Embryonic facial prominence (tissue), 1 donor: Measurements from ENCODE around the gene THOP1.

Source experiments
- DNase-seq: peaks from one replicate; pipeline ENCODE4 v3.0.0-alpha.2; 2016; ENCODE audit errors: extremely low spot score

The THOP1 gene

DNA sequence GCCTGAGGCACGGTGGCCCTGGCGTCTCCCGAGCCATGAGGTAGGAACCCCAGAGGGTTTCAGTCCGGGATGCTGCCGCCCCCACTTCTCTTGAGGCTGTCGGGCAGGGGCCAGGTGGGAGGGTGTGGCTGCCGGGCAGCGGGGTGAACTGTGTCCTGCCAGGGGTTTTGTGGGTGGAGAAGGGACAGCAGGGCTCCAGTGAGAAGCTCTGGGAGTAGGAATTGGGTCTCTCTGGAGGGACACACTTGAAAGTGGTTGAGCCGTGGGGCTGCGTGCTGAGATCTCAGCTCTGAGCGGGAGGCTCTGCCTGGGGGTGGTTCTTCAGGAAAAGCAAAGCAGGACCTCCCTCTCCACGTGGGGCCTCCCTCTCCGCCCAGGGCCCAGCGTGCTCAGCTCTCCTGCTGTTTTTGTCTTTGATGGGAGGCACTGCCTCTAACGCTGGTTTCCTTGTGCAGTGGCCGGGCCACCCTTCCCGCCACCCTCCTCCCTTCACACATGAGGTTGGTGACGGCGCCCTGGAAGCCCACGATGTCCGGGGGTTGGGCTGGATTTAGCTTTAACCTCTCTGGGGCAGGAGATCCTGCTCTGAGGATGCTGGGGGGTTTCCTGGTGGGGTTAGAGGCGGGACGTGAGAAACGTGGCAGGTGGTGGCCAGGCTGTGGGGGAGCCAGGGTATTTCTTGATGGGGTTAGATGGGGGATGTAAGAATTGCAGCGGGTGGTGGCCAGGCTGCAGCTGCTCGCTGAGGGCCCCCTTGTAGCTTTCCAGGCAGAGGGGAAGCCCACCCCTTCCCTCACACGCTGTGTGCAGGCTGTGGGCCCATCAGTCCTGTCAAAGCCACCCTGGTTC is 19.1 kb downstream of the THOP1 start:
- DNase-seq = no peak

DNA sequence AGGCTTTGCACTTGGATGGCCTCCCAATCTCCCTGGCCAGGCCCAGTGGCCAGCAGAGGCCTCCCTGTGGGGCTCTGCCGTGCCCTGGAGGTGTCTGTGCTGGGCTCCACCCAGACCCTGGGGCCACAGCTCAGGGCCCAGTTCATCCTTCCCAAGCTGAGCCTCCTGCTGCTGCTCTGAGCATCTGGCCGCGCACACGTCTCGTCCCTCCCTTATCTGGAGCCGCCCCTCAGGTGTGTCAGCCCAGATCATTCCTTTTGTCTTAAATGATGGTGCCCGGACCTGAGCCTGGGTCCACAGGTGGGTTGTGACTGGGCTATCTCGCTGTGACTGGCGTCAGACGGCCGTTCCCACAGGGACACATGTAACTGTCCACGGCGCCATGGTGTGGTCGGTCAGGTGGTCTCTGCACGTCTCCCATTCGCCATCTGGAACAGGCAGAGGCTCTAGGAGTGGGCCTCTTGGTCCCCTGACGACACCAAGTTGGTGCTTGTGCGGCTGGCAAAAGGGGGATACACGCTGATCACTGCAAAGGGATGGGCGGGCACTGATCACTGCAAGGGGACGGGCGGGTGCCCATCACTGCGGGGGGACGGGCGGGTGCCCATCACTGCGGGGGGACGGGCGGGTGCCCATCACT is 20.1 kb downstream of the THOP1 start:
- DNase-seq = no peak

DNA sequence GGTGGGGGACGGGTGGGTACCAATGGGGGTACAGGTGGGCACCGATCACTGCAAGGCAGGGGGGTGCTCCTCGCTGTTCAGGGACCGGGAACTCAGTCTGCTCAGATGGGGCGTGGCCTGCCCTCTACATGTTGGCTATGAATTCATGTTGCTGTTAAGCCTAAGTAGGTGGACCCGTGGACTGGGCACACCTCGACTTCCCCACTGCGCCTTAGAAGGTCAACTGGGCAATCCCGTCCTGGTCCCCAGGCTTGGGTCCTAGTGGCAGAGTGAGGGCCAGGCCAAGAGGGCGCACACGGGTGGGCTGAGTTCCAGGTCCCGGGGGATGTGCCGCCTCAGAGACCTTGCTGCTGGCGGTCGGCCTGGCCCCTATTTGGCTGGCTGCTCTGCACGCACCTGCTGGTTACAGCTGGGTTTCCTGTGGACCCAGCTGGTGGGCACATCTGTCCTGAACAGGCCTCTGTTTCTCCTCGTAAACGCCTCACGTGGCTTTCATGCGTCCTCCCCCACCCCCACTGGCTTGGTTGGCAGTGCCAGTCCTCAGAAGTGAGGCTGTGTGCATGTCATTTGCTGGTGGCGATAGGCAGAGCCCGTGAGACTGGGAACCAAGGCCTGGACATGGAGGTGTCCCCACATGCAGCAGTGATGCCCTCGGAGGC is 20.8 kb downstream of the THOP1 start:
- DNase-seq = no peak

DNA sequence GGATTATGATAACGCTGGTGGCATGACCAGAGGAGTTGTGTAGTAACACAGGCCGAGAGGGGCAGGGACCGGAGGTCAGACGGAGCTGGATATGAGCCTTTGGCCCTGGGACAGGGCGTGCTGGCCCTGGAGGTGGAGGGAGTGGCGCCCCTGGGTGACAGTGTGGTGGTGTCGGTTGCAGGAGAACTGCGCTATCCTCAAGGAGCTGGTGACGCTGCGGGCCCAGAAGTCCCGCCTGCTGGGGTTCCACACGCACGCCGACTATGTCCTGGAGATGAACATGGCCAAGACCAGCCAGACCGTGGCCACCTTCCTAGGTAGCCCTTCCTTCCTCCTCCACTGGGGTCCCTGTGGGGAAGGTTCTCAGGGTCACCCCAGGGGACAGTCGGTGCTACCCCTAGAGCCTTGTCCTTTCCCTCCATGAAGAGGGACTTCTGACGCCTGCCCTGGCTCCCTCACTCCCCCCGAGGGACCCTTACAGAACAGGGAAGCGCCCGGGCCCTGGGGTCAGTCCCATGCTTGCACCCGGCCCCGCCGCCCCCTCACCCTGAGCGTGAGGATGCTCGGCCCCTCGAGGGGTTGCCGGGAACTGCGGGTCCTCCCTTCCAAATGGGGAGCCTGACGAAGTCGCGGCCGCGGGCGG is 21.6 kb downstream of the THOP1 start:
- no peak for DNase-seq

DNA sequence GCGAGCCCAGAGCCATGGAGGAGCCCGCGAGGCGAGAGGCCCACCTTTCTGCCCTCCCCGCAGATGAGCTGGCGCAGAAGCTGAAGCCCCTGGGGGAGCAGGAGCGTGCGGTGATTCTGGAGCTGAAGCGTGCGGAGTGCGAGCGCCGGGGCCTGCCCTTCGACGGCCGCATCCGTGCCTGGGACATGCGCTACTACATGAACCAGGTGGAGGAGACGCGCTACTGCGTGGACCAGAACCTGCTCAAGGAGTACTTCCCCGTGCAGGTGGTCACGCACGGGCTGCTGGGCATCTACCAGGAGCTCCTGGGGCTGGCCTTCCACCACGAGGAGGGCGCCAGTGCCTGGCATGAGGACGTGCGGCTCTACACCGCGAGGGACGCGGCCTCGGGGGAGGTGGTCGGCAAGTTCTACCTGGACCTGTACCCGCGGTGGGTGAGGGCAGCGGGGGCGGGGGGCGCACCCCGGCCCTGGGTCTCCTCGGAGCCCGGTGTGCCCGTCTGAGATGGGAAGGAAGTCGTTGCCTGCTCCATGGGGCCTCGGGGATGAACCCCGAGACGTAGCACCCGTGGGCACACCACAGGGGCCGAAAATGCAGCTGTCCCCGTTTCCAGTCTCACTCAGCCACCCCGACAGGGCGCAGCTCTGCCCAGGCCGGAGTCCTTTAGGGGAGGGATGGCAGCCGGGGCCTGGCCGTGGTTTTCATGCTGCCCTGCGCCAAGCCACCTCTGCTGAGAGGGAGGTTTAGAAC is 22.3 kb downstream of the THOP1 start:
- DNase-seq = no peak

DNA sequence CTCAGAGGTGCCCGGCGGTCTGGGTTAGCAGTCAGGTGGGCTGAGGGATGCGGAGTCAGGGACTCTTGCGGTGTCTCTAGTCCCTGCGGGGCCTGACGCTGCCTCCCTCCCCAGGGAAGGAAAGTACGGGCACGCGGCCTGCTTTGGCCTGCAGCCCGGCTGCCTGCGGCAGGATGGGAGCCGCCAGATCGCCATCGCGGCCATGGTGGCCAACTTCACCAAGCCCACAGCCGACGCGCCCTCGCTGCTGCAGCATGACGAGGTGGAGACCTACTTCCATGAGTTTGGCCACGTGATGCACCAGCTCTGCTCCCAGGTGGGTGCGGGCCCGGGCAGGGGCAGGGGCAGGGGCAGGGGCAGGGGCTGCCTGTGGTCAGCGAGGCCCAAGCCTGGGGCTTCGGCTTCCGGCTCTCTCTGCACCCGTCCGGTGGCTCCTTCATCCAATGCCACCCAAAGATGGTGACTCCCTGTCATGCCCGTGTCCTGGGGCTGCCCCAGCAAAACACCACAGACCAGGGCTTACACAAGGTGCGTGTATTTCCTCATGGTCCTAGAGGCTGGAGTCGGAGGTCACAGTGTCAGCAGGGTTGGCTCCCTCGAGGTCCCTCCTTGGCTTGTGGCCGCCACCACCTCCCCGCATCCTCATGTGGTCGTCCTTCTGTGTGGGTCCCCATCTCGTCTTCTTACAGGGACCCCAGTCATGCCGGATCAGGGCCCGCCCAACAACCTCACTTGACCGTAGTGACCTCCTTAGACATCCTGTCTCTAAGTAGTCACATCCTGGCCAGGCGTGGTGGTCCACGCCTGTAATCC is 23.0 kb downstream of the THOP1 start:
- DNase-seq = no peak

DNA sequence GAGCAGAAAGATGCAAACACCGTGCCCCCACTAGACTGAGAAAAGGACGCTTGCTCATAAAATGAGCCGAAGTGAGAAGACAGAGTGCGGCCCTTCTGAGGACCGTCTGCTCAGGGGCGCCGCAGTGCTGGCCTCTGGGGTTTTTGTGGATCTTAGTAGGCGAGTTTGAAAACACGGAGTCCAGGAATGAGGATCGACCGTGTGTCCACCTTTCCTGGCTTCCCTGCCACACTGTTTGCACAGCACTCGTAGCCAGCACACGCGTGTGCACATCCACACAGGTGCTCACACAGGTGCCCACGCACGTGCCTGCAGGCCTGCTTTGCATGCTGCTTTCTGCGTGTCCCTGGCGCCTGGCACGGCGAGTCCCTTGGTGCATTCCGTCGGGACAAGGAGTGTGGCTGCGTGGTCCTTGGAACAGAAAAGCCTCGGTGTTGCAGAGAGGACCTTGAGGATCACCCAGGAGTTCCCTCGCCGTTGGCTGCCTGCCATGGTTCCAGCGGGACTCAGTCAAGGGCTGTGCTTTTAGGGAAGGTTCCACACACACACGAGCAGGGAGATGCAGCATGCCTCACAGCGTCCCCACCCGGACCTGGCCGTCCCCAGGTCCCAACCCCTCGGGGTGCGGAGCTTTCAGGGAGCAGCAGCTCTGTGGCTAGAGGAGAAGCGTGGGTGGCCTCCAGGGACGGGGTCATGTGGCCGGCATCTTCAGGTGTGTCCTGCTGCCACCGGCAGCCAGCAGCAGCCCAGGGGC is 24.3 kb downstream of the THOP1 start:
- DNase-seq = no peak

DNA sequence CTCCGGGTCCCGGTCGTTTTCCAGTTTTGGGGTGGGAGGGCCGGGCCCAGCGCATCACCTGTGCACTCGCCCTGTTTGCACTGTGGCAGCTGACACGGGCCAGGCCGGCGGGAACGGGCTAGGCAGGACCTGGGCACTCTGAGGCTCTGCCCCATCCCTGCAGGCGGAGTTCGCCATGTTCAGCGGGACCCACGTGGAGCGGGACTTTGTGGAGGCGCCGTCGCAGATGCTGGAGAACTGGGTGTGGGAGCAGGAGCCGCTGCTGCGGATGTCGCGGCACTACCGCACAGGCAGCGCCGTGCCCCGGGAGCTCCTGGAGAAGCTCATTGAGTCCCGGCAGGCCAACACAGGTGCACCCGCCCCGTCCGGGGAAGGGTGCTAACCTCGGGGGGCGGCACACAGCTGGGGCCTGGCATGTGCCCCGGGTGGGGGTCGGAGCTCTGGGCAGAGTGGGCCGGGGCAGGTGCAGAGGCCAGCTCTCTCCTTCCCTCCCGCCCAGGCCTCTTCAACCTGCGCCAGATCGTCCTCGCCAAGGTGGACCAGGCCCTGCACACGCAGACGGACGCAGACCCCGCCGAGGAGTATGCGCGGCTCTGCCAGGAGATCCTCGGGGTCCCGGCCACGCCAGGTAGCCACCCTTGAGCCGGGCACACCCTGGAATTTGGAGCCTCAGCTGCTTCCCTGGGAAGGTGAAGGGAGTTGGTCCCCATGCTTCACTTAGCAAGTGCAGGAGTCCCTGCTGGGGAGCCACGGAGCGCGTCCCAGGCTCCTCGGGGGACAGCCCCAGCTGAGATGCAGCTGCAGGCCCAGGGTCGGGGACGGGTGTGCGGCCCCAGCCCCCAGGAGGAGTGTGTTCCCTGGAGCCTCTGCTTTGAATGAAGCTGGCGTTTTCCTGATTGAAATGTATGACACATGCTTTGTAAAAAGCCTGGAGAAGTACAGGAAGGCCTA is 25.1 kb downstream of the THOP1 start:
- DNase-seq = no peak

DNA sequence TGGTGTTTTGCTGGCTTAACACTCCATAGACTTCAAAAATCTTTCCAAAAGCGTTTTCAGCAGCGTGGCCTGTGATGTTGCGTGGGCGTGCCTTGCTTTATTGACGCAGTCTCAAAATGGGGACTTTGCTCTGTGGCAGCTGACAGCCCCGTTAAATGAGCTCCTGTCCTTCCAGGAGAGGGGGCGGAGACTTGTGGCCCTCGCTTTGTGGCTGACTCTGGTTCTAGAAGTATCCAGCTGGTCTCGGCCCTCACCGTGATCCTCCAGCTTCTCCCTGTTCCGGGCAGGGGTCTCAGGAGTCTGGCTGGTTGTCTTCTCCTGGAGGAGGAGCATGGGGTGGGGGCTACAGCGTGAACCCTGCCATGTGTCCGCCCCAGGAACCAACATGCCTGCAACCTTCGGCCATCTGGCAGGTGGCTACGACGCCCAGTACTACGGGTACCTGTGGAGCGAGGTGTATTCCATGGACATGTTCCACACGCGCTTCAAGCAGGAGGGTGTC is 26.0 kb downstream of the THOP1 start:
- DNase-seq = no peak

DNA sequence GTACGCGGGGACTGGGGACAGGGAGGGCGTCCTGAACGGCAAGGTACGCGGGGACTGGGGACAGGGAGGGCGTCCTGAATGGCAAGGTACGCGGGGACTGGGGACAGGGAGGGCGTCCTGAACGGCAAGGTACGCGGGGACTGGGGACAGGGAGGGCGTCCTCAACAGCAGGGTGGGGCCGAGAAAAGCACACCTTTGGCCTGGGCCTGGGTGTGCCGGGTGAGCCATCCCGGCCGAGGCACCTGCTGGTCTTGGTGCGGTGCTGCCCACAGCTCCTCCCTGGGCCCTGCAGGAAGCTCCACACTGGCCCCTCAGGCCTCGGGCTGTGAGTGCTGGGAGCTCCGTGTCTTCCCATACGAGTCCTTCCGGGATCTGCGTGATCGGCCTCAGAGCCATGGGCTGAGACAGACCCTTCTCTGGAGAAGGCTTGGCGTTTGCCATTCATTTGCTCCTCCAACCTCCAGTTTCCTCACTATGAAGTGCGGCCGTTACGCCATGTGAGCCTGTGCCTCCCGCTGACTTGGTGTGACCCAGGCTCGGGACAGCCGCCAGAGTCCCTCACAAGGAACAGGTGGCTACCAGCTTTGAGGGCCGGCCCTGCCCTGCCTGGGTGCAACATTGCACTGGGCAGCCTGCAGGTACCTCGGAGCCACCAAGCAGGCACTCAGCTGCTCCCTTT is 26.6 kb downstream of the THOP1 start:
- DNase-seq = no peak

DNA sequence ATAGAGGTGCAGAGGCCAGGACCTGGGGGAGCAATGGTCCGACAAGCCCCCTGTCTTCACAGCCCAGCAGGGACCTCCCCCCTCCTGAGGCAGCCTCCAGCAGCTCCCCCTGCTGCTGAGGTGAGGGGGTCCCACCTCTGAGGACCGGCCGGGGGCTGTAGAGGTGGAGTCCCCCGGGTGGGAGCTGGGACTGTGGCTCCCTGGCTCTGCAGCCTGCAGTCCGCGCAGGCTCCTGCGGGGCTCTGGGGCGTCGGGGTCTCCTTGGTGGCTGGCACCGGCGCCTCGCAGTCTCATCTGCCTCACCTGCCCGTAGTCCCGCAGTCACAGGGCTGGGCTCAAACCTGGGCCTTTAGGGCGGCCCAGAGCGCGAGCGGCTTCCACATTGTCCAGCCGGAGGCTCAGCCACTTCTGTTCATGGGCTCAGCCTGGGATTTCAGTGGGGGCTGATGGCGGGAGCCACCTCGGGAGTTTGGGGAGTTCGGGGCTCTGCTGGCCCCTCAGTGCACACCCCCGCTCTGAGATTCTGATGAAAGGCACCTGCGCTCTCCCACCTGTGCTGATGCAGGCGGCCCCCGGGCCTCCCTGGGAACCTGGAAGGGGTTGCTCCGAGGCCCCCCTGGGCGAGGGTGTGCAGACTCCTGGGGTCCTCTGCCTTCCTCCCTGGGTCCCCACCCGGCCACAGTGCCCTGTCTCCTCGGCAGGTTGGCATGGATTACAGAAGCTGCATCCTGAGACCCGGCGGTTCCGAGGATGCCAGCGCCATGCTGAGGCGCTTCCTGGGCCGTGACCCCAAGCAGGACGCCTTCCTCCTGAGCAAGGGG is 27.3 kb downstream of the THOP1 start:
- DNase-seq = no peak

DNA sequence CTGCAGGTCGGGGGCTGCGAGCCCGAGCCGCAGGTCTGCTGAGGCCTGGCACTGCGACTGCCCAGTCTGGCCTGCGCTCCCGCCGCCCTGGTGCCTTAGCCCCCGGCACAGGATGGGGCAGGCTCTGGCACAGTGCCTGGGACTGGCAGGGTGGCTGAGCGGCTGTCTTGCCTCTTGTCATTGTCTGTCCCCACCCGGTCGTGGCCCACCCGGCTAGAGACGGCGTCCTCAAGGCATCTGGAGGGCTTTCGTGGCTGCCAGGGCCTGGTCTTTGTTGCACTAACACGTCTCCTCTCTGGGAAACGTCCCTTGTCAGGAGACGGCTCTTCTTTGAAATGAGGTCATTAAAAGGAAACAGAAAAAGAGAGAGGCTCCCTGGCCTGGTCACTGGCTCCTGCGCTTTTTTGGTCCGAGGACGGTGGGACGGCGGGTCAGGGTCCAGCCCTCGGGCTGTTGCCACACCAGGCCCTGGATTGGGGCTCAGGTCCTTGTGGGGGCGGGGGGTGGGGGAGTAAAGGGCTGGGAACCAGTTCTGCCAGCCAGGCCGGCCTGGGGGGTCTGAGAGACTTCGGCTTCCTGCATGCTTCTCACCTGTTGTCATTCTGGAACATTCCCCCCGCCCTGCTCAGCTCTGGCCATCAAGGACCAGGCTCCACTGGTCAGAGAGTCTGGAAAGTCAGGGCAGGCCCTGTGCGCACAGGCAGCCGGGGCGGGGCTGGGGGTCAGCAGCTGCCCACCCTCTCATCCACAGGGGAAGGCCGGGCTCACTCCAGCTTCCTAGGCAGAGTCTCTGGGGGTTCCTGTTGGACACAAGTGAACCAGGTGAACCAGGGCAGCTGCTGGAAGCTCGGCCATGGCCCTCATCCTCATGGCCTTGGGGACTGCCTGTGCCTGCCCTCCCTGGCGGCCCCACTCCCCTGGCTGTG is 28.2 kb downstream of the THOP1 start:
- DNase-seq = no peak

DNA sequence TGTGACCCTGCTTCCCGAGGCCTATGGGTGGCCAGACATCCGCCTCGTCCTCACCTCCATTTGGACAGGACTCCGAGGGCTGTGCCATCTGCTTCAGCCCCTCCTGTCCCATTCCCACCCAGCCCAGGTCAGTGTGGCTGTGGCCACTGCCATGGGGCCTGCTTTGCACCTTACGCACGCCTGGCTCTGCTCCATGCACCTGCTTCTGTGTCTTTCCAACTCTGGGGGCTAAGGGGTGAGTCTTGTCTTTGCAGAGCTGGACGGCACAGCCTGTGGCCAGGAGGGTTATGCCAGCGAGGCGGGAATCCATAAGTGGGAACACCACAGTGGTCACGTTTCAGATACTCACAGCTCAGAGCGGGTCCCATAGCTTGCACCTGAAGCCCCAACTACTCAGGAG is 29.1 kb downstream of the THOP1 start:
- DNase-seq = no peak

DNA sequence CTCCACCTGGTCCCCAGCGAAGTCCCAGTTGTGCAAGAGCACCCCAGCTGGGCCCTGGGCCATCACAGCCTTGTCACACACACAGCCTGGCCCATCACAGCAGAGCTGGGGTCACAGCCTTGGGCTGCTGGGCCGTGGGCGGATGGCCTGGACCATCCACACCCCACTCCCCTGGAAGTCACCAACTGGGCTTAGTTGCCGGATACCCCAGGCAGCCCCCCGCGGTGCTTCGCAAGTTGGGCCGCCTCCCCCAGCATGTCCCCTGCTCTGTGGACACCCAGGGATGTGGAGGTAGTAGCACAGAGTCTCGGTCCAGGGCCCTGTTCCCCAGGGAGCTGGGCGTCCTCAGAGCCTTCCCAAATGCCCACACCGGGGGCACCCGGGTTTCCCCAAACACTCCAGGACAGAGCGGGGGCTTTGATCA is 29.9 kb downstream of the THOP1 start:
- no peak for DNase-seq

DNA sequence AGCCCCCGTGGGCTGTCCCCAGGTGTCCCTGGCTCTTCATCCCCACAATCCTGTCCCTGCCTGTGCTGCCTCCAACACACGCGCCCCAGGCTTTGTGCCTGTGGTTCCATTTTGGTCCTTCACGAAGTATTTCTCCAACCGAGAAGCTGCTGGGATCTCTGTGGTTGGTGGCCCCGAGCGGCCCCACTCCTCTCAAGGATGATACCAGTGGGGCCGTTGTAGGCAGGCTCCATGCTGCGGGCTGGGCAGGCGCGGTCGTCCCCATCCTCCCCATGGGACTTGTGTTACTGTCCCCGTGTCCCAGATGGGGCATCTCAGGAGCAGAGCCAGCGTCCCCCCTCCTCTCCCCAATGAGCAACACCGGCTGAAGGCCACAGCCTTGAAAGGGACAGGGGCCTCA is 30.6 kb downstream of the THOP1 start:
- no peak for DNase-seq

DNA sequence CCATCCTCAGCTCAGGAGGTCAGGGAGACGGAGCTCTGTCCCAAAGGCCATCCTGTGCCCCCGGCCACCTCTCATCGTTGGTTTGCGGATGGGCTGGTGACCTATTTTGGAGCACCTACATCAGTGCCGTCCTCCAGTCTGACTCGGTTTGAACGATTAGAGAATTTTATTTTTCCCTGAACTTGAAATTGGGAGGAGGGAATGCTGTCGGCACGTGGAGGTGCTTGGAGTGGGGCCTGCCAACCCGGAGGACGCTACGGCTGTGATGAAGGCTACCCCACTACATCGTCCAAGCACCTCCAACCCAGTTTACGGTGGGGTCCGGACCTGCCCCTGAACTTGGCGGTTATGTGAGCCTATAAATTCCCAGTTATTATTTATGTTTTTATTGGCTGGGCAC is 31.3 kb downstream of the THOP1 start:
- no peak for DNase-seq
